IPS-11a (cell line): ENCODE data around the gene ARMC2.
"Not testable (repeated sequence)": the region's sequence is repeated elsewhere in the genome, so short reads cannot be mapped to it uniquely, and the experiment has no call there.

Experiments
- H3K4me3 ChIP-seq: one replicate; pipeline ENCODE4 v1.5.1; 2013; ENCODE audit warnings: low read depth, low read length, control low read depth

Gene ARMC2

GRCh38 chr6:108947114-108947854 lies 99.1 kb downstream of the ARMC2 start:
- H3K4me3 ChIP-seq: no peak overlapping the region

GRCh38 chr6:108948181-108948661 lies 100.0 kb downstream of the ARMC2 start:
- no peak overlapping the region for H3K4me3 ChIP-seq

- no peak overlapping the region for H3K4me3 ChIP-seq
These were observed 103.2 kb downstream of the ARMC2 start for GRCh38 chr6:108951351-108951953.

GRCh38 chr6:108952776-108953486 lies 104.7 kb downstream of the ARMC2 start:
- no peak overlapping the region for H3K4me3 ChIP-seq

- H3K4me3 ChIP-seq: no peak overlapping the region
These were observed 105.5 kb downstream of the ARMC2 start for GRCh38 chr6:108953681-108954080.

GRCh38 chr6:108955329-108955949 lies 107.2 kb downstream of the ARMC2 start:
- H3K4me3 ChIP-seq: no peak overlapping the region

- H3K4me3 ChIP-seq: no peak overlapping the region
These were observed 109.0 kb downstream of the ARMC2 start for GRCh38 chr6:108957221-108957620.

GRCh38 chr6:108958900-108959770 lies 110.9 kb downstream of the ARMC2 start:
- H3K4me3 ChIP-seq: no peak overlapping the region

- H3K4me3 ChIP-seq: no peak overlapping the region
These were observed 111.9 kb downstream of the ARMC2 start for GRCh38 chr6:108959972-108960582.

- no peak overlapping the region for H3K4me3 ChIP-seq
These were observed 112.4 kb downstream of the ARMC2 start for GRCh38 chr6:108960601-108961000.

GRCh38 chr6:108961077-108961476 lies 112.9 kb downstream of the ARMC2 start:
- H3K4me3 ChIP-seq: no peak overlapping the region

GRCh38 chr6:108961985-108962384 lies 113.8 kb downstream of the ARMC2 start:
- H3K4me3 ChIP-seq: no peak overlapping the region

GRCh38 chr6:108966251-108966650 lies 118.0 kb downstream of the ARMC2 start:
- no peak overlapping the region for H3K4me3 ChIP-seq

GRCh38 chr6:108966855-108967755 lies 118.9 kb downstream of the ARMC2 start:
- no peak overlapping the region for H3K4me3 ChIP-seq

- H3K4me3 ChIP-seq: no peak overlapping the region
These were observed 120.4 kb downstream of the ARMC2 start for GRCh38 chr6:108968325-108969316.

- H3K4me3 ChIP-seq: no peak overlapping the region
These were observed 121.6 kb downstream of the ARMC2 start for GRCh38 chr6:108969776-108970175.

- no peak overlapping the region for H3K4me3 ChIP-seq
These were observed 126.0 kb downstream of the ARMC2 start for GRCh38 chr6:108974201-108974600.

- H3K4me3 ChIP-seq: not testable (repeated sequence)
These were observed 130.4 kb downstream of the ARMC2 start for GRCh38 chr6:108978638-108979037.
